Fibroblast of gingiva (primary cell): ENCODE data around the gene GZMH.
"Not testable (repeated sequence)": the region's sequence is repeated elsewhere in the genome, so short reads cannot be mapped to it uniquely, and the experiment has no call there.

Experiments
- DNase-seq: peaks from one replicate; pipeline ENCODE4 v3.0.0-alpha.2; 2011; ENCODE audit warnings: low read depth

Gene GZMH

DNA sequence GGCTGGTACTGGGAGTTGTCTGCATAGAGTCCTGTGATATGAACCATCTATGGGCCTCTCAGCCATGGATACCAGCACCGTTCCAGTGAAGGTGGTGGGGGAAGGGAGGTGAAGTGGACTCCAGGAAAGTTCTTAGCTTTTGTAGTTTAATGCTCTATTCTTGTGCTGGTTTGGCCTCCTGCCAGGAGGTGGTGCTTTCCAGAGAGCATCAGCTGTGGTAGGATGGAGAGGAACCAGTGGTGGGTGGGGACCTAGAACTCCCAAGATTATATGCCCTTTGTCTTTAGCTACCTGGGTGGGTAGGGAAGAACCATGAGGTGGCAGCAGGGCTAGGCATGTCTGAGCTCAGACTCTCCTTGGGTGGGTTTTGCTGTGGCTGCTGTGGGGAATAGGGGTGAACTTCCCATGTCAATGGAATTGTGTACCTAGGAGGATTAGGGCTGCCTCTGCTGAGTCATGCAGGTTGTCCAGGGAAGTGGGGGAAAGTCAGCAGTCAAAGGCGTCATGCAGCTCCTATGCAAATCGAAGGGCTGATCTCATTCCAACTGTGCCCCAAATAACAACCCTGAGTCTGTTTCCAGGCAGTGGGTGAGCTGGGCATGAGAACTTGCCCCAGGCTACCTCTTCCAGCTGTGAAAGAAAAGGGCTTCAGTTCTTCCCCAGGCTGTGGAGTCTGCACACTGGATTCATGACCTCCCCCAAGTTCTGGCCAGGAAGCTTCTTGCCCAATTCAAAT is 14.2 kb downstream of the GZMH start:
- DNase-seq: no peak

DNA sequence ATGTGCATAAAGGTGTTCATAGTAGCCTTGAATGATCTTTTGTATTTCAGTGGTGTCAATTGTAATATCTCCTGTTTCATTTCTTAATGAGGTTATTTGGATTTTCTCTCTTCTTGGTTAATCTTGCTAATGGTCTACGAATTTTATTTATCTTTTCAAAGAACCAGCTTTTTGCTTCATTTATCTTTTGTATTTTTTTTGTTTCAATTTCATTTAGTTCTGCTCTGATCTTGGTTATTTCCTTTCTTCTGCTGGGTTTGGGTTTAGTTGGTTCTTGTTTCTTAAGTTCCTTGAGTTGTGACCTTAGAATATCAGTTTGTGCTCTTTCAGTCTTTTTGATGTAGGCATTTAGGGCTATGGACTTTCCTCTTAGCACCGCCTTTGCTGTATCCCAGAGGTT is 18.5 kb downstream of the GZMH start:
- DNase-seq: not testable (repeated sequence)

DNA sequence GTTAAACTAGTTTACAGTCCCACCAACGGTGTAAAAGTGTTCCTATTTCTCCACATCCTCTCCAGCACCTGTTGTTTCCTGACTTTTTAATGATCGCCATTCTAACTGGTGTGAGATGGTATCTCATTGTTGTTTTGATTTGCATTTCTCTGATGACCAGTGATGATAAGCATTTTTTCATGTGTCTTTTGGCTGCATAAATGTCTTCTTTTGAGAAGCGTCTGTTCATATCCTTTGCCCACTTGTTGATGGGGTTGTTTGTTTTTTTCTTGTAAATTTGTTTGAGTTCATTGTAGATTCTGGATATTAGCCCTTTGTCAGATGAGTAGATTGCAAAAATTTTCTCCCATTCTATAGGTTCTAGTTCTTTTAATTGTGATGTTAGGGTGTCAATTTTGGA is 25.1 kb downstream of the GZMH start:
- DNase-seq: not testable (repeated sequence)

DNA sequence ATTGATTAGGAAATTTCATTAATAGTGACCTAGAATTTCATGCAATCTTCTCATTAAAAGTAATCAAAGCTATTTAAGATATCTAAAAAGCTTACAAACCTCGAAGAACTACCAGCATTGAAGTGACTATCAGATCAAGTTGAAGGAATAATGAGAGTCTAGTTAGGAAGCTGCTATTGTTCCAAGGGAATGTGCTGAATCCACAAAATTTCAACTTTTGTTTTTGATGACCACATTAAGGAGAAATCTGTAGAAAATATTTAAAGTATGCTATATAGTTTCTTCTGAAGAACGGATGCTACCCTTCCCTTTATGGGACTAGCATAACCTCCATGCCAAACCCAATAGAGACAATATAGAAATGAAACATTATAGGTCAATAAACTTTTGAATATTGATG is 30.9 kb downstream of the GZMH start:
- DNase-seq: no peak

DNA sequence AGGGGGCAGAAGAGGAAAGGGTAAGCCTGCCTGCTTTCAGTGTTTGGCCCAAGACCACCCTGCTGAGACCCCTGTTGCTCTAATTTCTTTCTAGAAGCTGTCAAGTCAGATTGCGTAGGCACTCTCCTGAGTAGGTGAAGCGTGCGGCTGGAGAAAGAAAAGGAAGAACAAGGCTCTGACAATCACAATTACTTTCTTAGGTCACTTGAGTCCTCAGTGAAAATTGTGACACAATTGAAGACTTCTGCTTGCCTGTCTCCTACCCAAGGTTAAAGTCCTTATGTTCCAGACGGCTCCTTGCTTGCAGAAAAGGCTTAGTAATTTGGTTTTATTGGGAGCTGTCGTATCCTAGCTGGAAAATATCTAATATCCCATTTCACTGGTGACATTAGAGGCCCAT is 32.7 kb downstream of the GZMH start:
- no peak for DNase-seq

DNA sequence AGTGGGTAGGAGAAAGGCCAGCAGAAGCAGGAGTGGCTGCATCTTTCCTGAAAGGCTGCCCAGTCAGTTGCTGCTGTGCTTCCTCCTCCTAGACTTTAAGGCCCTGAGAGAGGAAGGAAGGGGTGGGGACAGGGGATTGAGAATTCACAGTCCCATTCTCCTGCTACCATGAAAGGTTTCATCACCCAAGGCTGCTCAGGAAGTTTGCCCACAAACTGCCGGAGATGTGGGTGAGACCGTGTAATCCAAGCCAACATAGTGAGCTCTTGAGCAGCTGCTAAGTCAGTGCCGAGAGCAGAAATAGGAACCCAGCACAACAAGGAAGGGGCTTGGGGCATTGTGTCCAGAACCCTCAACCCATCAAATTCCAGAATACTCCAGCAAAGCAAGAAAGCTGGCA is 33.3 kb downstream of the GZMH start, which contains the start of gene CTSG:
Gene CTSG (minus strand): TSS at position 69 of the 400 bp plus-strand sequence. CDS start 27 bp downstream, at position 42.
- no peak for DNase-seq

DNA sequence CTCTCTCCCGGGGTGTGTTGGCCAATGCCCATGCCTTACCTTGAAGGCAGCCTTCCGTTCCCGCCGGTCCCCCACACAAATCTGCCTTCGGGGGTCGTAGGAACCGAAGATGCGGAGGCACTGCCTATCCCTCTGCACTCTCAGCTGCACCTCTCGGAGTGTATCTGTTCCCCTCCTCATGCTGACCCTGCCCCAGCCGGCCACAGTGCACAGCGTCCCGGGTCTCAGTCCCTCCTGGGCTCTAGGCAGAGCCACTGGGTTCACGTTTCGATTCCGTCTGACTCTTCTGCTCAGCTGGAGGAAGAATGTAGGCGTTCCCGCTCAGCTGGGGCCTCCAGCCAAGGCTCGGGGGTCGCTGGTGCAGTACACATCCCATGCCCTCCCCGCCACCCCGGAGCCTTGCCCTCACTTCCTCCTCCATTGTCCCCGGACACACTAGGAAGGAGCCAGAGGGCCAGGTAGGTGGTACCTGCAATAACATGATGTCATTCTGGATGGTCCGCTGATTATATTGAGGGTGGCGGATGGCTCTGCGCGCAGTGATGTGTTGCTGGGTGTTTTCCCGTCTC is 35.2 kb downstream of the GZMH start:
- DNase-seq: no peak

DNA sequence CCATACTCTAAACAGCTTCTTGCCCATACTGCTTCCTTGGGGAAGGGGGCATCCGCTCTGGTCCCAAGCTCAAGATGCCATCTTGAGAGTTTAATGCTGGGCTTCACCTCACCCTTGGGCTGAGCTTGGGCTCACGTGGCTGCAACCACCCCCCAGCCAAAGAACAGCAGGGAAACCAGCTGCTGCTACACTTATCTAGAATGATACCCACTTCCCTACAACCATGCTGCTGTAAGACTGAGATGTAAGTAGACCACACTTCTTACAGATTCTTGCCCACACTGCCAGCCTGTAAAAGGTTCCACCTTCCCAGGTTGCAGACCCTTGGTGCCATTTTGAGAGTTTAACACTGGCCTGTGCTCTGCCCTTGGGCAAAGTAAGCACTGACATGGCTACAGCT is 43.2 kb downstream of the GZMH start:
- DNase-seq: no peak

DNA sequence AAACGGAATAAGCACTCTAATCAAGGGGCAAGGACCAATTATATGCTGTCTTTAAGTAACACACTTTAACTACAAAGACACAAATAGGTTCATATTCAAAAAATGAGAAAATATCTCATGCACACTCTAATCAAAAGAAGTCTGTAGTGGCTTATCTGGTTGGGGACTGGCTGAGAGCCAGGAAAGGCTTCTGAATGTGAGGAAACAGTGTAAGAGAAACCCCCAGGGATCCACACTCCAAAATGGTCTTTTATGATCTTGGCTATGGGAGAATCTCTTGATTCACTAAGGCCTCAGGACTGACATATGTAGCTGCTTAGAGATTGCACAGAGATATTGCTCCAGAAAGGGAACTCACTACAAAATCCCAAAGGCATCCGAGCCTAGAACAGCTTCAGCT is 43.7 kb downstream of the GZMH start:
- DNase-seq: no peak

DNA sequence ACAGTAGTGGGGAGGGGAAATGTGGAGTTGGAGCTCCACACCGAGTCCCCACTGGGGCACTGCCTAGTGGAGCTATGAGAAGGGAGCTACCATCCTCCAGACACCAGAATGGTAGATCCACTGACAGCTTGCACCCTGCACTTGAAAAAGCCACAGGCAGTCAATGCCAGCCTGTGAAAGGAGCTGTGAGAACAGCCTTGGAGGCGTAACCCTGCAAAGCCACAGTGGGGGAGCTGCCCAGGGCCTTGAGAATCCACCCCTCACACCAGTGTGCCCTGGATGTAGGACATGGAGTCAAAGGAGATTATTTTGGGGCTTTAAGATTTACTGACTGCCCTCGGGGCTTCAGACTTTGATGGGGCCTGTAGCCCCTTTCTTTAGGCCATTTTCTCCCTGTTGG is 46.0 kb downstream of the GZMH start:
- DNase-seq: no peak

DNA sequence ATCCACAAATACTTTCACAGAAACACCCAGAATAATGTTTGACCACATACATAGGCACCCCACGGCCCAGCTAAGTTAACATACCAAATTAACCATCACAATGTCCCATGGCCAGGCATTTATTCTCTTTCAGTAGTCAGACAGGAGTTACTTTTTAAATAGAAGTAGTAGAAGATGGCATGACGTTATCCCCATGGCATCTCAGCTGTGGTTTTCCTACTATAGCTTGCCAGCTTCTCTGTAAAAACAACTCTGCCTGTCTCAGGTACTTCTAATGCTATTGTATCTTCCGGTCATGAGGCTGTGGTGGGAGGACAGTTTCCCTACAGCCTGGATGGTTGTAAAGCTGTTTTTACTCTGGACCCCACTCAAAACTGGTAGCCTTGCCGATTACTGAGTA is 52.7 kb downstream of the GZMH start:
- DNase-seq: no peak
